ENCODE results near the gene L3MBTL1. TPM values are rescaled to one million over a fixed set of nuclear protein-coding genes. Genes with fewer than 3 reads are reported as not detected.

The L3MBTL1 gene
- total and polyA plus RNA-seq, 2 donors (not counting 3 experiments of a cell fraction or from before 2014, with no cell fraction given): 5.2 to 8.2 TPM

- intact Hi-C loops (cut with micrococcal nuclease): no loop called here
- no TSS peak for BruUV-seq (replicated peaks)
- dilution Hi-C loops (cut with MboI; ENCODE audit: extremely low pct_ligation_motif_present, low sequenced_read_pairs): no loop called here
- H3K4me1 ChIP-seq (ENCODE audit: control insufficient read depth, extremely low read depth, insufficient read depth, low read length): no peaks in the 10 kb centered on the region
- H3K36me3 ChIP-seq (ENCODE audit: control insufficient read depth in 2 of 2, extremely low read depth in 1 of 2, insufficient read depth in 2 of 2, low read length in 2 of 2): no peaks in the 10 kb centered on the region
- no peak overlapping the region for H3K27ac ChIP-seq (ENCODE audit: insufficient read depth, low read depth, low read length)
- H3K4me3 ChIP-seq (replicated peaks in 1 of 3; ENCODE audit: insufficient read depth in 1 of 3, low read depth in 1 of 3, low read length in 3 of 3): no peak overlapping the region
- no peaks in the 10 kb centered on the region for H3K9me3 ChIP-seq (replicated peaks; ENCODE audit: control insufficient read depth, insufficient read depth, low read length)
- no peaks in the 10 kb centered on the region for H3K9me1 ChIP-seq (replicated peaks; ENCODE audit: control insufficient read depth, extremely low read depth, insufficient read depth, low read length)
- DNase-seq (ENCODE audit: low read depth, low spot score) (no peak), FAIRE-seq (no peak)
- no peak overlapping the region for H3K9ac ChIP-seq (replicated peaks; ENCODE audit: extremely low read depth, insufficient read depth, low read length)
- TF ChIP-seq POLR2A (IDR thresholded peaks at IDR 0.05; ENCODE audit: low read depth, low read length) (no peak), EZH2 (IDR thresholded peaks at IDR 0.05; ENCODE audit: borderline replicate concordance, low read depth, low read length, severe bottlenecking) (no peak), MYC (IDR thresholded peaks at IDR 0.05; ENCODE audit: low read depth, low read length) (no peak), FOS (IDR thresholded peaks at IDR 0.05; ENCODE audit: borderline replicate concordance, insufficient read depth, low read length) (no peak), JUN (IDR thresholded peaks at IDR 0.05; ENCODE audit: borderline replicate concordance, insufficient read depth, insufficient read length, low read depth) (no peak), POLR2AphosphoS5 (IDR thresholded peaks at IDR 0.05; ENCODE audit: insufficient read depth, low read depth, low read length) (no peak), GATA2 (IDR thresholded peaks at IDR 0.05; ENCODE audit: insufficient read depth, insufficient read length, low read depth, low read length) (no peak)
- TF ChIP-seq, protein P1, sequence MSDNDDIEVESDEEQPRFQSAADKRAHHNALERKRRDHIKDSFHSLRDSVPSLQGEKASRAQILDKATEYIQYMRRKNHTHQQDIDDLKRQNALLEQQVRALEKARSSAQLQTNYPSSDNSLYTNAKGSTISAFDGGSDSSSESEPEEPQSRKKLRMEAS (IDR thresholded peaks at IDR 0.05; ENCODE audit: insufficient read depth, insufficient read length): no peak
- TF ChIP-seq, protein P2, sequence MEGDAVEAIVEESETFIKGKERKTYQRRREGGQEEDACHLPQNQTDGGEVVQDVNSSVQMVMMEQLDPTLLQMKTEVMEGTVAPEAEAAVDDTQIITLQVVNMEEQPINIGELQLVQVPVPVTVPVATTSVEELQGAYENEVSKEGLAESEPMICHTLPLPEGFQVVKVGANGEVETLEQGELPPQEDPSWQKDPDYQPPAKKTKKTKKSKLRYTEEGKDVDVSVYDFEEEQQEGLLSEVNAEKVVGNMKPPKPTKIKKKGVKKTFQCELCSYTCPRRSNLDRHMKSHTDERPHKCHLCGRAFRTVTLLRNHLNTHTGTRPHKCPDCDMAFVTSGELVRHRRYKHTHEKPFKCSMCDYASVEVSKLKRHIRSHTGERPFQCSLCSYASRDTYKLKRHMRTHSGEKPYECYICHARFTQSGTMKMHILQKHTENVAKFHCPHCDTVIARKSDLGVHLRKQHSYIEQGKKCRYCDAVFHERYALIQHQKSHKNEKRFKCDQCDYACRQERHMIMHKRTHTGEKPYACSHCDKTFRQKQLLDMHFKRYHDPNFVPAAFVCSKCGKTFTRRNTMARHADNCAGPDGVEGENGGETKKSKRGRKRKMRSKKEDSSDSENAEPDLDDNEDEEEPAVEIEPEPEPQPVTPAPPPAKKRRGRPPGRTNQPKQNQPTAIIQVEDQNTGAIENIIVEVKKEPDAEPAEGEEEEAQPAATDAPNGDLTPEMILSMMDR (IDR thresholded peaks at IDR 0.05; ENCODE audit: extremely low read depth in 1 of 2, insufficient read depth in 1 of 2, low read depth in 1 of 2, low read length in 2 of 2): no peak
- no peaks in the 10 kb centered on the region for H4K20me1 ChIP-seq (replicated peaks; ENCODE audit: control insufficient read depth, extremely low read depth, insufficient read depth, low read length)
- H3K79me2 ChIP-seq (ENCODE audit: control insufficient read depth, insufficient read depth, low read length): no peaks in the 10 kb centered on the region
- ChIA-PET POLR2A (no interaction called here), CTCF (interaction anchor here (1.1 kb wide), 1 partner anchor 27 kb away, joined by 3 read pairs; no protein-coding TSS in a partner anchor)
- no peaks in the 10 kb centered on the region for H3K27me3 ChIP-seq (ENCODE audit: control insufficient read depth in 2 of 2, insufficient read depth in 2 of 2, low read length in 2 of 2)
- H2AFZ ChIP-seq (ENCODE audit: low read depth, low read length): no peak overlapping the region
- H3K4me2 ChIP-seq (ENCODE audit: insufficient read depth, low read length): no peak overlapping the region
Measured at GRCh38 chr20:43565758-43566104, 58.2 kb downstream of the L3MBTL1 start.
